Measurements from ENCODE around the gene PLCG1.
"Not testable (repeated sequence)": the region's sequence is repeated elsewhere in the genome, so short reads cannot be mapped to it uniquely, and the experiment has no call there.

The PLCG1 gene

DNA sequence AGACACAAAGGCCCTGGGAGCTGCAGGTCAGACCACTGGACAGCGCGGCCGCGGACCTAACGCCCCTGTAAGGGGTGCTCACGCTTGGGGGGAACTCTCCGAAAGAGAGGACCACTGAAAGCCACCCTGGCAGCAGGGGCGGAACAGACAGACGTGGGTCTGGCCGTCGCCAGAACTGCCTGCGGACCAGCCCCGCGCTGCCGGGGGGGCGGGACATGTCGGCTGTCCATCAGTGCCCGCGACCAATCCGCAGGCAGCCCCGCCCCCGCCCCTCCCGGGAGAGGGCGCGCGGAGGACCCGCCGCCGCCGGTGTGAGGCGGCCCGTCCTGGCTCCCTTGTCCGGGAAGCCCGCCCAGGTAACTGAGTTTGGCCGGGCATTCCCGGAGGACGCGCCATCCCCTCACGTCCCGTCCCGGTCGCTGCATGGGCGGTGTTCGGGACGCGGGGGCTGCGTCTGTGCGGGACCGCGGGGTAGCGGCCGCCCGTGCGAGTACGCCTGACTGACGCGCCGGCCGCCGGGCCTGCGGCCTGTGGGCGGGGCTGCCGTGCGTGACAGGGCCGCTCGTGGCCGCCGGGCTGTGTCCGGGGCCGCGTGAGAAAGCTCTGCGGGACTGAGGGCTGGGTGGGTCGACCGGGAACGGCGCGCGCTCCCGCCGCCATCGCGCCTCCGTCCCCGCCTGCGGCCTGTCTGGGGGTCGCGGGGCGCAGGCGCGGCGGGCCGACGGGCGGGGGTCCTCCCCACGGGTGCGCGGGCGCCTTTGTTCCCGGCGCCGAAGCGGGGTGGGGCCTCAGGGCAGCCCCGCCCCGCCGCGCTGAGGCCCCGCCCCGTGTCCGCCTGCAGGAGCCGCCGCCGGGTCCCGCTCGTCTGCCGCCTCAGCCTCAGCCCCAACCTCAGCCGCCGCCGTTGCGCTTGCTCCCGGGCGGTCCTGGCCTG lies at the start of gene PLCG1:
Gene PLCG1, plus strand, starts transcription at position 864 of the 934 bp plus-strand sequence. CDS start 99 bp downstream, outside the sequence.
- peak; percentile 98 for DNase-seq (ENCODE audit: low spot score)

DNA sequence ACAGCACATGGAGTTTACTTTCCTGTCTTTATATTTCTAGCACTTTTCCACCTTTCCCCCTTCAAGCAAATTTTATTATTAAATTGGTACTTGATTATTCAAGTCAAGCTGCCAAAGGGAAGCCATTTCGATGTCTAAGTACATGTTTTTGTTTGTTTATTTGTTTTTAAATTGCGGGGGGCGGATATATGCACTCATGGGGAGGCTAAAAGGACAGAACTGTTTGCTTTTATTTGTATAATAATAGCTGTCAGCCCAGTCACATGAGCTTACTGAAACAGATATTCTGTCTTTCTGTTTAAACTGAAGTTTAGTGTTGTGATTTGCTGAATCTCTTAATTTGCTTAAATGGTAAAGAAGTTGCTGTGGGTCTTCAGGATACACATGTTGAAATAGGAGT lies 49.6 kb upstream of the PLCG1 start:
- no peak for DNase-seq (ENCODE audit: low spot score)

DNA sequence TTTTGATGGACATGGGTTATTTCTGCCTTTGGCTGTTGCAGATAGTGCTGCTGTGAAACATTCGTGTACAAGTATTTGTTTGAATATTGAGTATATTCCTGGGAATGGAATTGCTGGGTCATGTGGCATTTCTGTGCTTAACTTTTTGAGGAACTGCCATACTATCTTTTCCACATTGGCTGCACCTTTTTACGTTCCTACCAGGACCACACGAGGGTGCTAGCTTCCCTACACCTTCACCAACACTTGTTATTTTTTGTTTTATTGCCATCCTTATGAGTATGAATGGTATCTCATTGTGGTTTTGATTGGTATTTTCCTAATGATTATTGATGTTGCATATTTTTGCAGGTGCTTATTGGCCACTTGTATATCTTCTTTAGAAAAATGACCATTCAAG lies 47.8 kb upstream of the PLCG1 start:
- DNase-seq (ENCODE audit: low spot score): no peak

DNA sequence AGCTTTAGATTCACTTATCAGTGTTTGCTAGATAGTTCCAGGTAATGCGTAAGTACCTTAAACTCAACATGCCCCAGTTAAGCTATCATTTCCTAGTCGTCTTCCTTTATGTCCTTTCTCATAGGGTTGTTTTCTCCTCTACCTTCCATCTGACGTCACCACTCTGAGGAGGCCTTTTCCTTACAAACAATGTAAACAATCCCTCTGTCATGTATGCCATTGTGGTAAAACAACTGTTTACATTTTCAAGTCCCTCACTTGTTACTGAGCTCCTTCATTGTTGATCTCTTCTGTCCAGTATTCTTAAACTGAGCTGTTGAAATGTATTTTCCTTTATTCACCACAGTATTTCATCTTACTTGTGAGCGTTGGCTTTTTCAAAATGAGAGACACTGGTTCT lies 45.4 kb upstream of the PLCG1 start:
- no peak for DNase-seq (ENCODE audit: low spot score)

DNA sequence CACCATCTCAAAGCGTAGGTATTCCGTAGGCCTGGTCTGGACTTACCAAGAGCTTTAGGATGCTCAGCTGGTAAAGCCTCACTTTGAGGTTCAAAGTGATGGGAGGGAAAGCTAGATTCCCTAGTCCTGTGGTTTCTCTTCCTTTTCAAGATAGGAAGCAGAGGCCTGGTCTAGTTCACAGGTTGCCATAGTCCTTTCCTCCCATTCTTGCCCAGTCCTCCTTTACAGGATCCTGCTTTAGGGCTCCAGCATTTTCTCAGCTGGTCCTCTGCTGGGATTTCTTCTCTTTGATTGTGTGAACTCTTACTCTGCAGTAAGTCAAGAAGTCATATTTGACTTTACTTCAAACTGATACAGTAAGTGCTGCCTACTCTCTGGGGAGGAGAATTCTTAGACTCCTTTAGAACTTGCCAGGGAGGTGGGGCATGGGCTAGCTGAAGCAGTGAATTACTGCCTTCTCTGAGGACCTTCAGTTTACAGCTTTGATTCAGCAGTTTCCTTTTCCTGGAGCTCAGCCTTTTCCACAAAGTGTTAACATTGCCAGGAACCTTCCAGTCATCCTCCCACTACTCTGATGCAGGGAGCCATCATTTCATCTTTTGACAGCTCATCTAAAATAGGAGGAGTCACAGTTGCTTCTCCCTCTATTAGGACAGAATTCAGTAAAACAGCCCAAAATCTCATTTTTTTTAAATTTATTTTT lies 42.8 kb upstream of the PLCG1 start:
- DNase-seq (ENCODE audit: low spot score): peak; percentile 7

DNA sequence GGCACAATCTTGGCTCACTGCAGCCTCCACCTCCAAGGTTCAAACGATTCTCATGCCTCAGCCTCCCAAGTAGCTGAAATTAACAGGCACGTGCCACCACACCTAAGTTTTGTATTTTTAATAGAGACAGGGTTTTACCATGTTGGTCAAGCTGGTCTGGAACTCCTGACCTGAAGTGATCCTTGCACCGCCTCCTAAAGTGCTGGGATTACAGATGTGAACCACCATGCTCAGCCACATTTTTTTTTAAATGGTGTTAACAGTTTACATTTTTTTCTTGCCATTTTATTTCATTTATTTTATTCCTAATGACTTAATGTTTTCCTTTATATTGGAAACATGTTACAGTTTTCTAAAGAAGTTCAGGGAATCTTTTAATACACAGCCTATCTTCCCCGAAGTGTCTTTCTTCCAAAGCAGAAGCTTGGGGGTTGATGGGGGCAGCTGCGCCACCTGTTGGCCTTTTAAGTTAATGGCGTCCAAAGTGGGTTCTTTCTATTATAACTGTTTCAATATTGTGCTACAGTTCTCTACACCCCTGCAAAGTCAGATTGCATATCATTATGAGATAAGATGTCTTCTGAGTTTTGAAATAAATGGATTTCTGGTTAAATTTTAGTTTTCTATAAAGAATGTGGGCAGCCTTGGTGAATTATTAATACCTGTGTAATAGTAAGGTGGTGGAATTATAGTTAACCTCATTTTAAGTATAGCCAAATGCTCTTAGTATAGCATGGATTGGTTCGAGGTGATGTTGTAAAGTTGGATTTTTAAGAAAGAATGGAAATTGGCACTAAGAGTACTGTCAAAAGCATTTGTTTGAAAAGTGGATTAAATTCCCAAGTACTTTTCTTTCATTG lies 42.0 kb upstream of the PLCG1 start:
- DNase-seq (ENCODE audit: low spot score): peak; percentile 49

DNA sequence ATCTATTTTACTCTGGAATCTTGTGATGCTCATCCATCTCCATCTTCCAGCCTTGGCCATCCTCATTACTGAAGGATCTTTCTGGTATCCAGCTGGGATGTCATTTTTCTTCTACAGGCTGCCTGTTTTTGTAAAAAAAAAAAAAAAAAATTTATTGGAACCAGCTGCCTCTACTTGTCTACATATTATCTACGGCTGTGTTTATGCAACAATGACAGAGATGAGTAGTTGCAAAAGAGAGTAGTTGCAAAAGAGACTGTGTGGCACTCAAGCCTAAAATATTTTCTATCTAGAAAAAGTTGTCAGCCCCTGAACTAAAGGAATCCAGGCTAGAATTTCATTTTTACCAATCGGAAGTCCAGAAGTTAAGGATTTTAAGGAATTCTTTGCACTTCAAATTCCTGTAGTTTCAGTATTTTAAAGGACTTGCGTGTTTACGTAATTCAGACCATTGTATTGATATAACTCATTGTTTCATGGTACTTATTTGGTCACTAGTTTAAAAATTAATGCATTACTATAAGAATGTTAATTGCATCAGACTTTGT lies 38.6 kb upstream of the PLCG1 start:
- peak; percentile 31 for DNase-seq (ENCODE audit: low spot score)

DNA sequence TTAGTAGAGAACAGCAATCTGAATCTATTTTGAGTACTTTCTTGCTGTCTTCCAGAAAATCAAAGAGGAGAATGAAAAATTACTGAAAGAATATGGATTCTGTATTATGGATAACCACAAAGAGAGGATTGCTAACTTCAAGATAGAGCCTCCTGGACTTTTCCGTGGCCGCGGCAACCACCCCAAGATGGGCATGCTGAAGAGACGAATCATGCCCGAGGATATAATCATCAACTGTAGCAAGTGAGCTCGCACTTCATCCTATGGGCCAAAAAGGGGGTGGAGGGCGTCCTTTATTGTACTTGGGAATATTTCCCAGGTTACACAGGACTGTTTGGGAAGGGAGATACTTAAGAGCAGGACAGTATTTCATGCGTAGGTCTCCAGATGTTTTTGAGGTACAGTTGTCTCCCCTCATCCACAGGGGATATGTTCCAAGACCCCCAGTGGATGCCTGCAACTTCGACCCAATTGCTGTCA lies 37.3 kb upstream of the PLCG1 start:
- DNase-seq (ENCODE audit: low spot score): no peak

DNA sequence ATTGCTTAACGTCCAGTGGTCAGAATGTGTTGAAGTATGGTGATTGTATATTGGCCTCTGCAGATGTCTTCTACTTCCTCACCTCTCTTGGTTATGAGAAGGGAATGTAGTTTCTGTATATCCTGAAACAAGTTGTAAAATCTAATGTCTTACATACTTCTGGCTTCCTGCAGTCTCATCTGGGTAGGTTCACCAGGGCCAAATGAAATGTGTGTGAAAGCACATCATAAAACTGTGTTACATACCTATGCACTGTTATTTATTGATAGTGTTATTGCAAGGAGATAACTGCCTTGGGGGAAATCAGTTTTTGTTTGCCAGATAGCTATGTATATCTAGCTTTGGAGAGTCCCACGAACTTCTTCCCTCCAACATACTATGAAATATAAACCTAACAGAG lies 35.7 kb upstream of the PLCG1 start:
- no peak for DNase-seq (ENCODE audit: low spot score)

DNA sequence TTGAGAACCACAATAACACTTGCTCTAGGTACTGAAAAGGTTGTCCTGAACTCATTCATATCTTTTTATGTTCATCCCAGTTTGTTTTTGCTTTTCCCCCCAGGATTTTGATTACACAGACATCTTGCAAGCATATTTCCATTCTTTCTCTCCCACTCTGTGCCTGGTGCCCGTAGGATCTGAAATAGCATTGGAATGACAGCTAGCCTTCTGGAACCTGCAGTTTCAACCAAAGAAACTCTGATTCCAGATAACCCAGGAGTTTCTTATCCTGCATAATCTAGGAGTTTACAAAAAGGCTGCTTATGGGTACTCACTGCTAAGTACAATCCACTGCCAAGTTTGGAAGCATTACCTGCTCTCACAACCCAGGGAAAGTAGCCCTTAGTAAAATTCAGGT lies 28.8 kb upstream of the PLCG1 start:
- no peak for DNase-seq (ENCODE audit: low spot score)

DNA sequence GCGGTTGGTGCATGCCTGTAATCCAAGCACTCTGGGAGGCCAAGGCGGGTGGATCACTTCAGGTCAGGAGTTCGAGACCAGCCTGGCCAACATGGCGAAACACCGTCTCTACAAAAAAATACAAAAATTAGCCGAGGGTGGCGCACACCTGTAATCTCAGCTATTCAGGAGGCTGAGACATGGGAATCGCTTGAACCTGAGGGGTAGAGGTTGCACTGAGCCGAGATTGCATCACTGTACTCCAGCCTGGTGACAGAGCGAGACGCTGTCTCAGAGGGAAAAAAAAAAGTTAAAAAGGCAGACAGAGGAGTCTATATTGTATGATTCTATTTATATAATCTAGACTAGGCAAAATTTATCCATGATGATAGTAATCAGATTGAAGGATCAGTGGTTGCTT lies 27.3 kb upstream of the PLCG1 start:
- no peak for DNase-seq (ENCODE audit: low spot score)

DNA sequence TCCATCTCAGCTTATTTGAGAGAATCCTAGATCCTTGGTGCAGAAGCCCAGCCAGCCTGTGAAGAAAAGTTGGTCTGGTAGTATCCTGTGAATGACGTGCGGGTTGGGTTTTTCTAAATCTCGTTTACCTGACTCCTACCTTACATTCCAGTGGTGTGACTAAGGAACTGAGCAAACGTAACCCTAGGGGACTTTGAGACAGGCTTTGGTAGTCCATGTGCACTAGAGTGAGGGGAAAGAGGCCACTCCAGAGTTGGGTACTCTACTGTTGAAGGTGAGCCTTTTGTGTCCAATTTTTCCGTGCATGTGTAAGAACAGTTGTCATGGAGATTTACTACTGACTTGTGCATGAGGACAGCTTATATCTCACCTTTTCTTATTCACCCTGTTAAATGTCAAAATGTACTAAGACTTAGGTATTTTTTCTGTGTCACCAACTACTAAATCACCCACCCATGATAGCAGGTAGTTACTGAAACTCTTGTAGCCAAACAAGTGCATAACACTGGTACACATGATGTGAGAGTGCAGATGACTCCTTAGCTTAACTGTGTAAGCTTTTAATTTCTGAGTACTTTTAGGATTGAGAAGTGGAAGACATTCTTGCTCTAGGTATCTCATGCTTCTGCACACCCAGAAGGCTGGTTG lies 26.3 kb upstream of the PLCG1 start:
- no peak for DNase-seq (ENCODE audit: low spot score)

DNA sequence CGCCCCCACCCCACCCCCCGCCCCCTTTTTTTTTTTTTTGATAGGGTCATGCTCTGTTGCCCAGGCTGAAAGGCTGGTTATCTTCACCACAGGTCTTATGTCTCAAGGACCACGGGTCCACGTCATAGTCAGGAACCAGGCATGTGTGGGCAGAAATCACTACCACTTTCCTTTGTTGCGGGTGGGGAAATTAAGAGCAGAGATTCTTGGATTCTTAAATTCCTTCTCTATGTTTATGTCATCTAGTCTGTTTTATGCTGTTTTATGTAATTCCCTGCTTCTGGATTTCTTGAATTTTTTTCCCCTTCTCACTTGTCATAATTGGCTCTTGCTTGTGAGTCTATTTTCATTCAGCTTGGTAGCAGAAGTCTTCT lies 25.8 kb upstream of the PLCG1 start:
- DNase-seq (ENCODE audit: low spot score): no peak

DNA sequence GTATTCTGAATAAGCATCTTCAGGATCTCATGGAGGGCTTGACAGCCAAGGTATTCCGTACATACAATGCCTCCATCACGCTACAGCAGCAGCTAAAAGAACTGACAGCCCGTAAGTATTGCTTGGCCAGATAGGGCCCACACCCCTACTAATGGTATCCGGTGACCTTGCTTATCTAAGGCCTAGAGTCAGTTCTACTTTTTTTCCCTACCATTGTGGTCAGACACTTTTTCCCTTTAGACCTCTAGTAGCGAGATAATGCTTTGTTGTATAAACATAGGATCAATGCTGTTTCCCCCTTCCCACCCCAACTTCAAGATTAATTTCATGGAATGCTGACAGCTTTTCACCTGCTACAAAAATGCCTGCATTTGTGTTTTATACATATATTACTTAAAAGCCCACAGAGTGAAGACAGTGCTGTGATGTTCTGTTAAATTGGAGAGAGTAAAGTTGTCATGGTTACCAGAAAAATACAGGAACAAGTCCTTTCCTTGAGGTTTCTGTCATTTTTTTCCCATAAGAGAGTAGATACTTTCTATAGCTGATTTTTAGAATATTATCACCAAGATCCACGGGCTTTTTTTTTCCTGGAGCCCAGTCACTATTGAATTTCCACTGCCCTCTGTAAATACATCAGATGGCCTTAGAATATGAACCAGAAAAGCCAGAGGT lies 20.9 kb upstream of the PLCG1 start:
- DNase-seq (ENCODE audit: low spot score): no peak

DNA sequence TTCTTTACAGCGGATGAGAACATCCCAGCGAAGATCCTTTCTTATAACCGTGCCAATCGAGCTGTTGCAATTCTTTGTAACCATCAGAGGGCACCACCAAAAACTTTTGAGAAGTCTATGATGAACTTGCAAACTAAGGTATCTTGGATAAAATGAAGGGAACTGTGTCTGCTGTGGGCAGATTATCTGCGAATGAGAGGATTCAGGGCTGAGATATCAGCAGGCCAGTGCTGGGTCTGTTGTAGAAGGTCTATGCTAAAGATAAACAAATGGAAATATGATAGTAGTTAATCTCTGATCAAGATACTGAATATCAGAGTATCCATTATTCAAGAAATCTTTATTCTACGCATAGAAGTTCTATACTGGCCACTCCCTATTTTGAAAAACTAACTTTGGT lies 19.2 kb upstream of the PLCG1 start:
- DNase-seq (ENCODE audit: low spot score): not testable (repeated sequence)

DNA sequence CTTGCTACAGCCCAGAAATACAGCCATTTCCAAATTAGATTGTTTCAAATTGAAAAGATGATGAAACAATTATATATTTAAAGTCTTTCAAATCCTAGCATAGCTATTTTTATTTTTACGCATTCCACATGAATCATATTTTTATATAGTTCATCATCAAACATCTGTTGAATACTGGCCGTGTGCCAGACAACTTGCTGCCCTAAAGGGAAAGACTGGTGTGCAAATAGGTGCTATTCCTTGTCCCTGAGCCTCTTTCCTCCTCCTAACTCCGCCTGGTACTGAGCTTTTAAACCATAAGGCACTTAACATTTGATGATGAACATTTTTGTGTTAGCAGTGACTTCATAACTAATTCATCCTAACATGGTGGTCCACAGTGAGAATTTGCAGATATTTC lies 18.7 kb upstream of the PLCG1 start:
- no peak for DNase-seq (ENCODE audit: low spot score)

DNA sequence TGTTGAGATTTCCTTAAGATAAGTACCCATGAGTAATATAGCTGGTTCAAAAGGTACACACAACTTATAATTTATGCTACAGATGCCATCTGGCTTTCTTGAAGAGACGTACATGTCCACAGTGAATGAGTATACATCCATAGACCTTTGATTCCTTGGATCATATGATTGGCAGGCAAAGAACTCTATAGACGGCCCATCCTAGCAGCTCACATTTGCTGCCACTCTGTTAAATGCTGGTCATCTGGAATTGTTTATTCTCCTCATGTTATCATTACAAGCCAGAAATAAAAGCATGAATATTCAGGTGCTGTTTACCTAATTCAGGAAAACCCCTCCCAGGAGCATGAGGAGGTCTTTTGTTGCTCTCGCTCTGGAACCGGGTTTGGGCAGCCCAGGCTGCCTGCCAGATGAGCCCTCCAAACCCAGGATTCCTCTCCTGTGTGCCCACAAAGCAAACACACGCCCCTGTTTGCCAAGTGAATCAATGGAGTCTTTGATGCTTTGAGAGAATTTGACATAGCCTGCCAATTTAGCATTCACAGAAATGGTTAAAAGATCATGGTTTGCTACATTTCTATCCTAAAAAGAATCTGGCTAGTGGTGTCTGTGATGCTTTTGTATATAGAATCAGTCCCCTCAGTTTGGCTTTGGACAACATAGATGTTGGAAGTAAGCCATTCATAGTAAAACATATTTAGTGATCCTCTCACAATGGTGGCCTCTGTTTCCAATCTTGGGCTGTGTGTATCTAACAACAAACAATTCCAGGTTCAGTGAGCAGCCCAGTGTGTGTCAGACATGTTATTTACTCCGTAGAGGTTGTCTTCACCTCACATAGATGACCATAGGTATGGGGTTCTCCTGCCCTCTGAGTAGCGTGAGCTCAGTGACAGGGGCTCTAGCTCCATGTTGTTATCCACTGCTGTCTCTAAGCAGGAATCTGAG lies 17.5 kb upstream of the PLCG1 start:
- DNase-seq (ENCODE audit: low spot score): no peak

DNA sequence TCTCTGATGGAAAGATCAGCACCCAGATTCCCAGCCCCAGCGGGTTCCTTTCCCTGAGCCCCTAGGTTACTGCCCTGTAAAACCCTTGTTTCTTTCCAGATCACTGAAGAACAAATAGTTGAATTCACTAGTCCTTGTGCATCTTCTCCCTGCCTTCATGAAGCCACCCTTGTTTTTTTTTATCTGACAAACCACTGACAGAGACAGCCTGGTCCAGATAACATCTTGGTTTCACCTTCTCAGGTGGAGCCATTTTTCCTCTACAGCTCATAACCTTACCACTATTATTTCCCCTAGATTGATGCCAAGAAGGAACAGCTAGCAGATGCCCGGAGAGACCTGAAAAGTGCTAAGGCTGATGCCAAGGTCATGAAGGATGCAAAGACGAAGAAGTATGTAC lies 15.9 kb upstream of the PLCG1 start:
- no peak for DNase-seq (ENCODE audit: low spot score)

DNA sequence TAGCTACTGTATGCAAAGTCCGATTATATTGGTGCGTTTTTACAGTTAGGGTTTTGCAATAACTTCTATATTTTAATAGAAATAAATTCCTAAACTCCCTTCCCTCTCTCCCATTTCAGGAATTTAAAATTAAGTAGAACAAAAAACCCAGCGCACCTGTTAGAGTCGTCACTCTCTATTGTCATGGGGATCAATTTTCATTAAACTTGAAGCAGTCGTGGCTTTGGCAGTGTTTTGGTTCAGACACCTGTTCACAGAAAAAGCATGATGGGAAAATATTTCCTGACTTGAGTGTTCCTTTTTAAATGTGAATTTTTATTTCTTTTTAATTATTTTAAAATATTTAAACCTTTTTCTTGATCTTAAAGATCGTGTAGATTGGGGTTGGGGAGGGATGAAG lies 13.7 kb upstream of the PLCG1 start:
- no peak for DNase-seq (ENCODE audit: low spot score)

All from AG08396 (cell line).